Subcutaneous adipose tissue (tissue), 4 donors: ENCODE measurements around the gene CRACR2A. TPM values are rescaled to one million over a fixed set of nuclear protein-coding genes. Genes with fewer than 3 reads are reported as not detected.

ENCODE experiments used
- total RNA-seq, 4 donors: library from RNA; depleted of rRNA; stranded (reverse); fragments of >200 nt; gene quantifications; one replicate each; pipeline ENCODE4 v1.1.0, GENCODE V29; 2016
- TF ChIP-seq, protein P1 (sequence below): fragments of 450-650 bp; IDR thresholded peaks from one replicate; pipeline ENCODE4 v1.5.1; 2016; ENCODE audit warnings: low read depth, mild to moderate bottlenecking, control low read depth, antibody characterized with exemption, moderate library complexity

The CRACR2A gene
- total RNA-seq, 4 donors from 2014 or later = 3.8 to 6.8 (median 6.2) TPM

- TF ChIP-seq, protein P1, sequence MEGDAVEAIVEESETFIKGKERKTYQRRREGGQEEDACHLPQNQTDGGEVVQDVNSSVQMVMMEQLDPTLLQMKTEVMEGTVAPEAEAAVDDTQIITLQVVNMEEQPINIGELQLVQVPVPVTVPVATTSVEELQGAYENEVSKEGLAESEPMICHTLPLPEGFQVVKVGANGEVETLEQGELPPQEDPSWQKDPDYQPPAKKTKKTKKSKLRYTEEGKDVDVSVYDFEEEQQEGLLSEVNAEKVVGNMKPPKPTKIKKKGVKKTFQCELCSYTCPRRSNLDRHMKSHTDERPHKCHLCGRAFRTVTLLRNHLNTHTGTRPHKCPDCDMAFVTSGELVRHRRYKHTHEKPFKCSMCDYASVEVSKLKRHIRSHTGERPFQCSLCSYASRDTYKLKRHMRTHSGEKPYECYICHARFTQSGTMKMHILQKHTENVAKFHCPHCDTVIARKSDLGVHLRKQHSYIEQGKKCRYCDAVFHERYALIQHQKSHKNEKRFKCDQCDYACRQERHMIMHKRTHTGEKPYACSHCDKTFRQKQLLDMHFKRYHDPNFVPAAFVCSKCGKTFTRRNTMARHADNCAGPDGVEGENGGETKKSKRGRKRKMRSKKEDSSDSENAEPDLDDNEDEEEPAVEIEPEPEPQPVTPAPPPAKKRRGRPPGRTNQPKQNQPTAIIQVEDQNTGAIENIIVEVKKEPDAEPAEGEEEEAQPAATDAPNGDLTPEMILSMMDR = no peak
Observed at GRCh38 chr12:3720772-3721171, 32.1 kb downstream of the CRACR2A start.

DNA sequence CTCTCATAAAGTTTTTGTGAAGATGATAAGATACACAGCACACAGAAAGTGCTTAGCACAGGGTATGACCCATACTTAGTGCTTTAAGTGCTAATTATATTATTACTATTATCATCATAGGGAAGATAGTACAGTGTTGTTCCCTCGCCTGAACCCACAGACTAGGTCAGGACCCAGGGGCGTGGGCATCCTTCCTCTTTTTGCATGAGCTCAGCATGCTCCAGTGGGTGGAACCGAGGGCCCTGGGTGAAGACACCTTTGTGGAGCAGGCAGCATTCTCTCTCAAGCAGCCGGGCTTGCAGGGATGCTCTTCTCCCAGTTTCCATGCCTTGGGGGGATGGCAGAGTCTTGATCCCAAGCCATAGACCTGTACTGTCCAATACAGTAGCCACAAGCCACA lies 34.8 kb downstream of the CRACR2A start:
- TF ChIP-seq, protein P1 = no peak

GRCh38 chr12:3717283-3717898 lies 35.5 kb downstream of the CRACR2A start:
- TF ChIP-seq, protein P1 = no peak

GRCh38 chr12:3715999-3716398 lies 36.9 kb downstream of the CRACR2A start:
- TF ChIP-seq, protein P1 = no peak

- TF ChIP-seq, protein P1 = no peak
Observed at GRCh38 chr12:3713947-3714346, 39.0 kb downstream of the CRACR2A start.

DNA sequence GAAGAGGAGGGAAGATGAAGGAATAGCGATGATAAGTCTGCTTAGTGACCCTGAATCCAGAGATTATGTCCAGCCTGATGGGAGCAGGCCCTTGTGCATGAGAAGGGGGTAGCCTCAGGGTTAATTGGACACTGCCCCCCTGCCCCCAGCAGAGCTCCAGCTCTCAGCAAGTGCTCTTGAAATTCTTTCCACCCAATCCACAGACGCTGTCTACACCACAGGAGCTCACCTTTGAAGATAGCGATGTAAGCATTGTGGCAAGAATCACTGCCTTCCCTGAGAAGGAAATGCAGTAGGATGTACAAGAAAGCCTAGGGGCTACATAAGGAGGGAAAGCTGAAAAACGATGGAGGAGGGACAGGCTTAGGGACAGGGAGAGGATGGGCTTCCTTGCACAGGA lies 39.4 kb downstream of the CRACR2A start:
- TF ChIP-seq, protein P1 = no peak

GRCh38 chr12:3712209-3712992 lies 40.5 kb downstream of the CRACR2A start:
- TF ChIP-seq, protein P1 = no peak
